Smooth muscle cell (in vitro differentiated cells): ENCODE measurements around the gene SLC29A3. TPM values are rescaled to one million over a fixed set of nuclear protein-coding genes. Genes with fewer than 3 reads are reported as not detected.

Experiments used
- DNase-seq: peaks from one replicate; lab custom pipeline; 2025; ENCODE audit not compliant: unreplicated experiment; lab: John Stamatoyannopoulos, UW
- H2AFZ ChIP-seq: fragments of 200-600 bp; sonication (generic); 2 replicates; pipeline ENCODE4 v1.6.0; 2016; ENCODE audit warnings: antibody characterized with exemption, low read depth, mild to moderate bottlenecking
- H3F3A ChIP-seq: fragments of 200-600 bp; sonication (generic); 2 replicates; pipeline ENCODE4 v1.6.0; 2017; ENCODE audit warnings: antibody characterized with exemption, low read depth
- H3K27ac ChIP-seq: fragments of 200-600 bp; sonication (generic); 2 replicates; pipeline ENCODE4 v1.5.1; 2016; ENCODE audit warnings: low read depth, mild to moderate bottlenecking
- H3K27me3 ChIP-seq: fragments of 200-600 bp; sonication (generic); 2 replicates; pipeline ENCODE4 v1.6.1; 2016; ENCODE audit warnings: low read depth, mild to moderate bottlenecking
- H3K36me3 ChIP-seq: fragments of 200-600 bp; sonication (generic); 2 replicates; pipeline ENCODE4 v1.5.1; 2016; ENCODE audit warnings: low read depth
- H3K4me1 ChIP-seq: fragments of 200-600 bp; sonication (generic); 2 replicates; pipeline ENCODE4 v1.5.1; 2016; ENCODE audit warnings: low read depth
- H3K4me2 ChIP-seq: fragments of 200-600 bp; sonication (generic); 2 replicates; pipeline ENCODE4 v1.6.0; 2016; ENCODE audit warnings: mild to moderate bottlenecking
- H3K4me3 ChIP-seq: fragments of 200-600 bp; sonication (generic); 2 replicates; pipeline ENCODE4 v1.5.1; 2016; ENCODE audit warnings: mild to moderate bottlenecking
- H3K79me2 ChIP-seq: fragments of 200-600 bp; sonication (generic); 2 replicates; pipeline ENCODE4 v1.6.0; 2016; ENCODE audit warnings: low read depth, mild to moderate bottlenecking
- H3K9ac ChIP-seq: fragments of 200-600 bp; sonication (generic); 2 replicates; pipeline ENCODE4 v1.6.0; 2016; ENCODE audit warnings: low read depth
- H3K9me3 ChIP-seq: fragments of 200-600 bp; sonication (generic); replicated peaks from 2 replicates; pipeline ENCODE4 v1.5.1; 2016; ENCODE audit warnings: low read depth
- H4K20me1 ChIP-seq: fragments of 200-600 bp; sonication (generic); 2 replicates; pipeline ENCODE4 v1.6.0; 2016; ENCODE audit warnings: low read depth
- WGBS: methylation state at CpG from one replicate; pipeline ENCODE4 v1.1.7; 2016; ENCODE audit warnings: low lambda C conversion rate; 5-methylcytosine and 5-hydroxymethylcytosine counted together
- polyA plus RNA-seq: library from polyadenylated mRNA; unstranded; fragments of >200 nt; fragmentation: Nextera tagmentation; extraction: Ambion mirVana; gene quantifications from 2 replicates; pipeline ENCODE4 v1.2.1, GENCODE V29; 2016
- total RNA-seq: library from RNA; depleted of rRNA; stranded (reverse); fragments of >200 nt; gene quantifications from 2 replicates; pipeline ENCODE4 v1.2.3, GENCODE V29; 2014
- TF ChIP-seq, protein P1 (sequence below): fragments of 200-600 bp; sonication (generic); IDR thresholded peaks from 2 replicates; pipeline ENCODE4 v1.5.1; 2017; ENCODE audit warnings: borderline replicate concordance, mild to moderate bottlenecking, antibody characterized with exemption; ENCODE audit not compliant: insufficient read depth, poor library complexity, severe bottlenecking

The SLC29A3 gene
- total and polyA plus RNA-seq, 2 experiments from 2014 or later: 2.9 to 4.8 TPM

DNA sequence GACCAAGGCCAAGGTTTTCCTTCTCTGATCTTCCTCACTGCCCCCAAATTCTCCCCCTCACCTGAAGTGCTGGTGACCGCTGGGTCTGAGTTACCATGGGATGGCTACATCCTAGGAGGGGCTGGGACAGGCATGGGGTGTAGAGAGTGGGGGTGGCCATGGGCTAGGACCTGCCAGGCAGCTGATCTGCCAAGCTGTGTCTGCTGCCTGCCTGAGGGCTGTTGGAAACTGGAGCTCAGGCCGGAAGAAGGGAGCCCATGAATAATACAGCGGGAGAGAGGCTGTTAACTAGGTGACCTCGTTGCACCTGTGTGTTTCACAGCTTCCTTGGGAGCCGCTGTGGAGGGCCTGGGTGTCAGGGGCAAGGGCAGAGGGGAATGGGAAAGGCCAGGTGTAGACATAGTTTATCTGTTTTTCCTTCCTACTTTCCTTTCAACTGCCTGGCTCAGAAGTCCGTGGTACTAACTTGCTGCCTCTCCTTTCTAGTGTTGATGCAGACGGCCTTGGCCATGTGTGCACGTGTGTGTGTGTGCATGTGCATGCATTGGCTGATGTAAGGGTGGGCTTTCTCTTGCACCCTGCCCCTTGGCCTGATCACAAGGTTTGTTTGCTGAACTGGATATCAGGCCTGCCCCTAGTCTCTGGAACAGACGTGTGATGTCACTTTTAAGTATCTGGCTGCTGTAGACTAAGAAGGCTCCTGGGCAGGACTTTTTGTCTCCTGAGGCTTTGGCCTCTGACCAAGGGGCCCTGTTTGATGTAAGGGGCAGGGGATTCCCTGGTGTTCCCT, 89.6 kb downstream of the SLC29A3 start:
- Histone ChIP-seq H3K36me3 (no peaks in the 10 kb centered on the region), H3K79me2 (no peaks in the 10 kb centered on the region), H3K4me2 (no peak overlapping the region), H3F3A (no peaks in the 10 kb centered on the region), H3K9me3 (no peaks in the 10 kb centered on the region), H2AFZ (no peak overlapping the region), H3K27ac (no peak overlapping the region), H3K4me1 (no peaks in the 10 kb centered on the region), H3K27me3 (peaks cover 23% of the 10 kb centered on the region), H4K20me1 (no peaks in the 10 kb centered on the region), H3K4me3 (no peak overlapping the region), H3K9ac (no peak overlapping the region)
- TF ChIP-seq, protein P1, sequence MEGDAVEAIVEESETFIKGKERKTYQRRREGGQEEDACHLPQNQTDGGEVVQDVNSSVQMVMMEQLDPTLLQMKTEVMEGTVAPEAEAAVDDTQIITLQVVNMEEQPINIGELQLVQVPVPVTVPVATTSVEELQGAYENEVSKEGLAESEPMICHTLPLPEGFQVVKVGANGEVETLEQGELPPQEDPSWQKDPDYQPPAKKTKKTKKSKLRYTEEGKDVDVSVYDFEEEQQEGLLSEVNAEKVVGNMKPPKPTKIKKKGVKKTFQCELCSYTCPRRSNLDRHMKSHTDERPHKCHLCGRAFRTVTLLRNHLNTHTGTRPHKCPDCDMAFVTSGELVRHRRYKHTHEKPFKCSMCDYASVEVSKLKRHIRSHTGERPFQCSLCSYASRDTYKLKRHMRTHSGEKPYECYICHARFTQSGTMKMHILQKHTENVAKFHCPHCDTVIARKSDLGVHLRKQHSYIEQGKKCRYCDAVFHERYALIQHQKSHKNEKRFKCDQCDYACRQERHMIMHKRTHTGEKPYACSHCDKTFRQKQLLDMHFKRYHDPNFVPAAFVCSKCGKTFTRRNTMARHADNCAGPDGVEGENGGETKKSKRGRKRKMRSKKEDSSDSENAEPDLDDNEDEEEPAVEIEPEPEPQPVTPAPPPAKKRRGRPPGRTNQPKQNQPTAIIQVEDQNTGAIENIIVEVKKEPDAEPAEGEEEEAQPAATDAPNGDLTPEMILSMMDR: no peak
- WGBS: 85% methylated on average over 9 of the region's 9 CpGs
- no peak for DNase-seq

DNA sequence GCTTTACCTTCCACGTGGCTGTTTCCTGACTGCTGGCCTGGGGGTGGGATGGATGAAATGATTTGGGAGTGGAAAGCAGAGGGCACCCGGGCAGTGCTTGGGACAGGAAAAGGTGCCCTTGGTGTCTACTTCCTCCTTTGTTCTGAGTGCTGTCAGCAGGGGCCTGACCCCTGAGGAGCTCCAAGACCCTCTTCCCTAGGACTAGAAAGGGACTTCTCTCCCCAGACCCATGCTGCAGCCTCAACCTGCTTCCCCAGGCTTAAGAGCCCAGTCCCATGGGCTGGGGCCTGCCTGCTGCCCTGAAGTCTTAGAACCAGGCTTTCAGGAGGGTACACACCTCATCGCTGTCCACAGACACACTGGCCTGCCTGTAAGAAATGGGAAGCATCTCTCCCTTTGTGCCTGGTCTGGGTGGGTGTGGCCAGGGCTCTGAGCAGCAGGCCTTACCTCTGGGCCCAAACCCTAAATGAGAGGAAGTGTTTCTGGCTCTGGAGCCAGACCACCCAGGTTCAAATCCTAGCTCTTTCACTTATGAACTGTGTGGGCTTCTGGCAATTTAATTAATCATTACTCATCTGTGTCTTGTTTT, 90.6 kb downstream of the SLC29A3 start:
- Histone ChIP-seq H3K4me2 (no peak overlapping the region), H2AFZ (no peak overlapping the region), H3K4me3 (no peak overlapping the region), H3K36me3 (no peaks in the 10 kb centered on the region), H3K9ac (no peak overlapping the region), H3K9me3 (no peaks in the 10 kb centered on the region), H4K20me1 (no peaks in the 10 kb centered on the region), H3F3A (no peaks in the 10 kb centered on the region), H3K27ac (no peak overlapping the region), H3K4me1 (no peaks in the 10 kb centered on the region), H3K27me3 (peaks cover 20% of the 10 kb centered on the region), H3K79me2 (no peaks in the 10 kb centered on the region)
- WGBS: 64% methylated on average over 3 of the region's 3 CpGs
- TF ChIP-seq, protein P1: no peak
- DNase-seq: no peak

Other genes with a start within 250 kb of the SLC29A3 start
- gene UNC5B, start 106.7 kb upstream of the SLC29A3 start, total RNA-seq: 89.6 and 92.7 TPM in 2 replicates
- 115 and 142 TPM in 2 replicates for gene UNC5B, start 106.7 kb upstream of the SLC29A3 start, polyA plus RNA-seq
- 0.99 and 1.7 TPM in 2 replicates for gene CDH23, start 77.7 kb downstream of the SLC29A3 start, total RNA-seq
- 0.67 and 2.5 TPM in 2 replicates for gene CDH23, start 77.7 kb downstream of the SLC29A3 start, polyA plus RNA-seq